Measurements from ENCODE around the gene ELF2.
A peak's percentile ranks its signal among the peaks of the same experiment; 100 is the strongest.
"Not testable (repeated sequence)": the region's sequence is repeated elsewhere in the genome, so short reads cannot be mapped to it uniquely, and the experiment has no call there.

The ELF2 gene

DNA sequence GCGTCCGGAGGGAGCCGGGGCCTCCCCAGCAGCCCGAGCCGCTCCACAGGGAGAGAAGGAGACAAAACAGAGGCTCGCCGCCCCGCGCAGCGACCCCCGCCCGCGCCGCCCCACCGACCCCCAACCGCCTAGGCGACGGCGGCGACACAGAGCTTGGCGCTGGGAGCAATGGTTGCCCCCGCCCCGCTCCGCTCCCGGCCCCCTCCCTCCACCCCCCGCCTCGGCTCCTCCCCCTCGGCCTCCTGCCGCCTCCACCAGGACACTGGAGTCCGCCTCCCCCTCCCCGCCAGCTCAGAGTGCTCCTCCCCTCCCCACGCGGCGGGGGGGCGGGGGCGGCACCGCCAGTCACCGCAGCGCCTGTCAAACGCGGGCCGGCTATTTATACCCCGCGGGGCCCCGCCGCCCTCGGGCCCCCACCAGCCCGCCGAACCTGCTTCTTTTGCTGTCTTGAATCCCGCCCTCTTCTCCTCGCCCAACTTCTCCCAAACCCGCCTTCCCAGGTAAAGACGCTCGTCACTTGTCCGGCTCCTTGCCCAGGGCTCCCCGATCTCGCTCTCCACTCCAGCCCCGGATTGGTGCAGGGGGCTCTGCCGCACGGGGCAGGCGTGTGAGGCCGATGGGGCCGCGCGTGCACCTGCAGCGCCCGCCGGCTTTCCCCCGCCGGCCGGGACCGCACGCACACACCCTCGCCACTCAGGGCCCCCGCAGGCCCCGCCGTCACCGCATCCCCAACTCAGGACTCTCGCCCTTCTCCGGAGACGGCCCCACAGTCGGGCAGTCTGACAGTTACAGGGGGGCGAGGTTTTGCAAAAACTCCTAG is at the start of gene ELF2:
Gene ELF2, minus strand, starts transcription at position 170 of the 820 bp plus-strand sequence. CDS start 39,517 bp downstream, outside the sequence.
- peak; percentile 95 for DNase-seq

DNA sequence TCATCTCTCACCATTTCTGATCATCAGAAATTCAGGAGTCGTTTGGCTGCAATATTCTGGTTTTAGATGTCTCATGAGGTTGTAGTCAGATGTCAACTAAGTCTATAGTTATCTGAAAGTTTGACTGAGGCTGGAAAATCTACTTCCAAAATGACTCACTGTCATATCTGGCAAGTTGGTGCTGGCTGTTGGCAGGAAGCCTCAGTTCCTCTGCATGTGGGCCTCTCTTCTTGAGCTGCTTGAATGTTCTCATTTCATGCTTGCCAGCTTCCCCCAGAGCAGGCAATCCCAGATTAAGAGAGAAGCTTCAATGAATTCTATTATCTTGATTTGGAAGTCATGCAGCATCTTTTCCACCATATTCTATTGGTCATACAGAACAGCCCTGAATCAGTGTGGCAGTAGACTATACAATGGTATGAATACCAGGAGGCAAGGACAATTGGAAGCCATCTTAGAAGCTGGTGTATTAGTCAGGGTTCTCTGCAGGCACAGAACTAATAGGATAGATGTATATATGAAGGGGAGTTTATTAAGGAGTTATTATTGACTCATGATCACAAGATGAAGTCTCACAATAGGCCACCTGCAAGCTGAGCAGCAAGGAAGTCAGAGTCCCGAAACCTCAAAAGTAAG is 46.8 kb upstream of the ELF2 start:
- DNase-seq: no peak

DNA sequence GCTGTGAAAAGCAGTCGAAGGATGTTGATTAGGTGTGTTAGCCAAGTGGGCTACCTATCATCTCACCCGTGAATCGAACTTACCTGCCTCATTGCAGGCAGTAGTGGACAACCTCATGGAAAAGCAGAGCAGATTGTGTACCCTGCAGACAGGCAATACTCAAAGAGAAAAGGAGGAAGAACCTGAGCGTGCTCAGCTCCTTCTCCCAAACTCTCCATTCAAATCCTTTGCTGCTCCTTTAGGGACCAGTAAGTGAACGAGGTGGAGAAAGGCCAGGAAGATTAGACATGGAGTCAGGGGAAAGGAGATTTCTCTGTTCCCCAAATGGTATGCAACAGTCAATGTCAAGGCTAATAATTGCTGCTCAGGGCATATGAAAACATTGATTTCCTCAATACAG is 45.2 kb upstream of the ELF2 start:
- DNase-seq: no peak

DNA sequence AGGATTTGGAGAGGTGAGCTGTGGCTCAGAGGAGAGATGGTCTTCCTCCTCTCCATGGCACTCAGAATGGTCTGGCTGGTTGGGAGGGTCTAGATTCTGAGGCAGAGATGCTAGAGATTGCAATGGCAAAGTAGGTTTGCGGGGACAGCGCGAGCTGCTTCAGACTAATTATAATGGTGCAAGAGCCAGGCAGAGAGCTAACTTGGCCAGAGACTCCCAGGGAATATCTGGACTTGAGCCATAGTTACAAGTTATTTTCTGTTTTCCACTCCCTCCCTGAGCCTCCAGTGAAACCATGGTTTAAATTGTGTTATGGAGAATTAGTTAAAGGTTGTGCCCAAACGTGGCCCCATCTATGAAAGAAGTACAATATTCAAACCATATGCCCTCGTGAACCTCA is 44.7 kb upstream of the ELF2 start:
- no peak for DNase-seq

DNA sequence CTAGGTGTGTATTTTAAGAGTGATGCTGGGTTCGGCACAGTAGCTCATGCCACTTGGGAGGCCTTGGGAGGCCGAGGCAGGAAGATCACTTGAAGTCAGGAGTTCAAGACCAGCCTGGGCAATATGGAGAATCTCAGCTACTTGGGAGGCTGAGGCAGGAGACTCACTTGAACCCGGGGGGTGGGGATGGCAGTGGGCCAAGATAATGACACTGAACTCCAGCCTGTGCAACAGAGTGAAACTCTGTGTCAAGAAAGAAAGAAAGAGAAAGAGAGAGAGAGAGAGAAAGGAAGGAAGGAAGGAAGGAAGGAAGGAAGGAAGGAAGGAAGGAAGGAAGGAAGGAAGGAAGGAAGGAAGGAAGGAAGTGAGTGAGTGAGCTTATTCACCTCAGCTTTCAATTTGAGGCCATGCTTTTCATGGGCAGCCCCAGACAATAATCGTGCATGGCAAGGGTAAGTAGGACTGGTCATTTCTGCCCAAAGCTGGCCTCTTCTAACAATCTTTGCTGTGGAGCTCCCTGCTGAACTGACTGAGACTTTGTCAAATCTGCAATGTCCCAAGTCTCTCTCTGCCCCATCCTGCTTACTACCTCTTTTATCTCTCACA is 42.5 kb upstream of the ELF2 start:
- DNase-seq: no peak

DNA sequence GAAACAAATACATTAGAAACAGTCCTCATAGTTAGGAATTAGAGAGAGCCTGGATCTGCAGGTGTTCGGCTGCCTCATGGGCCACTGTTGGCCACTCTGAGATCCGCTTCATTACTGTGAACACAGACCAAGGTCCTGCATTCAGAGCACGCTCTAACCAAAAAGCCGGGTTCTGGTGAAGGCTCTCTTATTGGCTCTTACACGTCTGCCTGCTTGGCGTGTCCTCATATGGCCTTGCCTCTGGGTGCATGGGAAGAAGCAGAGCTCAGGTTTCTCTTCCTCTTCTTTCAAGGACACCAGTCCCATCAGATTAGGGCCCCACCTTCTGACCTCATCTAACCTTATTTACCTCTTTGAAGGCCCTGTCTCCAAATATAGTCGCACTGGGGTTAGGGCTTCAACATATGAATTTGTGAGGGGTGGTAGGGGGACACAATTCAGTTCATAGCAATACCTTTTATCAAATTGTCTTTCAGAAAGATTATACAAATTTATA is 37.1 kb upstream of the ELF2 start:
- DNase-seq: peak; percentile 10

DNA sequence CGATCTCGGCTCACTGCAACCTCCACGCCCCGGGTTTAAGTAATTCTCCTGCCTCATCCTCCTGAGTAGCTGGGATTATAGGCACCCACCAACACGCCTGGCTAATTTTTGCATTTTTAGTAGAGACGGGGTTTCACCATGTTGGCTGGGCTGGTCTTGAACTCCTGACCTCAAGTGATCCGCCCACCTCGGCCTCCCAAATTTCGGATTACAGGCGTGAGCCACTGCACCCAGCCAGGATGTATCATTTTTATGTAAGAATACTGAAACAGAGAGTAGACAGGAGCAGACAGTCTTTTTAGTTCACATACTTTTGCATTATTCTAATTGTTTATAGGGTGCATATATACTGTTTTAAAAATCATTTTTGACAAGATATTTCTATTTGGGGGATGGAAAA is 36.6 kb upstream of the ELF2 start:
- DNase-seq: not testable (repeated sequence)

DNA sequence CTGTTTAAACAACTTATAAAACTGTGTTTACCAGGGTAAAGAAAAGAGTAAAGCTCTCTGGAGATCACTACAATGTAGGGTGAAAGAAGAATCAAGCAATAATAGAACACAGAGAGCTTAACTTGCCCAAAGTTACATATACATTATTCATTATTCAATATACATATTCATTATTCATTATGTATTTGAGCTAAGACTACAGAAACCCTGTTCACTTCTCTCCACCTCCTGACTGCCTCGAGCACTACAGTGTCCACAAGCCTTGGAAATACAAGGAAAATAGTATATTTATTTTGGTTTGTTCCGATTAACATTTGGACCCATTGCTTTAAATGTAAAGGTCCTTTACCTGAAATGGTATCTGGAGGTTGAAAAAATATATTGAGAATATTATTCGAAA is 35.9 kb upstream of the ELF2 start:
- DNase-seq: no peak

DNA sequence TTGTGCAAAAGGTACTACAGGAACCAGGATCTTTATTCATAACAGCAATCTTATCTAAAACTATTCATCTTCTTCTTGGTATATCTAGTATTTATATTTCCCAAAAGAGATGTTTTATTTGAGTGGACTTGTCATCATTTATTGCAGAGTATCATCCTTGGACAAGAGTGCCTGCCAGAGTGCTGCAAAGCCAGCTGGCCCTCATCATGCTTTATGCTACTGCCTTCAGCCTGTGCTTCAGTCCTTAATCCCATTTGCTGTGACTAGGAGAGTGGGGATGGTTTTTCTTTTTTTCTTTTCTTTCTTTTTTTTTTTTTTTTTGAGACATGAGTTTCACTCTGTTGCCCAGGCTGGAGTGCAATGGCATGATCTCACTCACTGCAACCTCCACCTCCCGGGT is 33.5 kb upstream of the ELF2 start:
- no peak for DNase-seq

DNA sequence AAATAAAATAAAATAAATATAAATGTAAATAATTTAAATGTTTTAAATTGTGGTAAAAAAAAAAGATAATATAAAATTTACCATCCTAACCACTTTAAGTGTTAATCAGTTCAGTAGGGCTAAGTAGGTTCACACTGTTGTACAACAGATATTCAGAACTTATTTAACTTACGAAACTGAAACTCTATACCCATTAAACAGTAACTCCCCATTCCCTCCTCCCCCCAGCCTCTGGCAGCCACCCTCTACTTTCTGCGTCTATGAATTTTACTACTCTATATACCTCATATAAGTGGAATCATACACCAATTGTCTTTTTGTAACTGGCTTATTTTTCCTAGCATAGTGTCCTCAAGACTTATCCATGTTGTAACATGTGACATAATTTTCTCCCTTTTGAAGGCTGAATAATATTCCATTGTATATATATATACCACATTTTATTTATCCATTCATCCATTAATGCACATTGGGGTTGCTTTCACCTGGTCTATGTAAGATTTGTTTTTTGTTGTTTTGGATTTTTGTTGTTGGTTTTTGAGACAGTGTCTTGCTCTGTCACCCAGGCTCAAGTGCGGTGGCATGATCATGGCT is 32.5 kb upstream of the ELF2 start:
- DNase-seq: no peak

DNA sequence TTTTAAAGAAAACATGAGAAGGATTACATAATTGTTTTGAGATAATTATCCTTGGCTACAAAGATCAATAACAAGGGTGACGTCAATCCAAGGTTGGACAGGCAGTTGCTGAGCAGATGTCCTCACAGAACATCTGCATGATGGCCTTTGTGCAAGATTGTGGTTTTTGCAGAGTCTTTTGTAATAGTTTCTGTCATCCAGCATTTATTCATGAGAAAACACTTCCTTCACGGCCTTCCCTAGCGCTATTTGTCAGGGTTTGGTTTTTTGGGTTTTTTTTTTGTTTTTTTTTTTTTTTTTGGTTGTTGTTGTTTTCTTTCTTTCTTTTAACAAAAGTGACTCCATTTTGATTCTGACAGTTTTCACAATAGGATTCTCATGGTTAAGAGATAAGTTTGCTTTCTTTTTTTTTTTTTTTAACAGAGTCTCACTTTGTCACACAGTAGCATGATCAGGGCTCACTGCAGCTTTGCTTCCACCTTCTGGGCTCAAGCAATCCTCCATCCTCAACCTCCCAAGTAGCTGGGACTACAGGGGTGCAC is 31.5 kb upstream of the ELF2 start:
- DNase-seq: peak; percentile 36

DNA sequence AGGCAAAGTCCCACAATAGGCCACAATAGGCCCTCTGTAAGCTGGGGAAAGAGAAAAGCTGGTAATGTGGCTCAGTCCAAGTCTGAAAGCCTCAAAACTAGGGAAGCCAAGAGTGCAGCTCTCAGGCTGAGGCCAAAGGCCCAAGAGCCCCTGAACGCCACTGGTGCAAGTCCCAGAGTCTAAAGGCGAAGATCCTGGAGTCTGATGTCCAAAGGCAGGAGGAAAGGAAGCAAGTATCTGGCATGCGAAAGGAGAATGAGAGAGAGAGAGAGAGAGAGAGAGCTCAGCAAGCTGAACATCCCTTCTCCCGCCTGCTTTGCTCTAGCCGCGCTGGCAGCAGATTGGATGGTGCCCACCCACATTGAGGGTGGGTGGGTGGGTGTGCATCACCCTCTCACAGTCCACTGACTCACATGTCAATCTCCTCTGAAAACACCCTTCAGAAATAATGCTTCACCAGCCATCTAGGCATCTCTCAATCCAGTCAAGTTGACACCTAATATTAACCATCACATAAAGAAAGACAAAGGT is 30.9 kb upstream of the ELF2 start:
- DNase-seq: no peak

DNA sequence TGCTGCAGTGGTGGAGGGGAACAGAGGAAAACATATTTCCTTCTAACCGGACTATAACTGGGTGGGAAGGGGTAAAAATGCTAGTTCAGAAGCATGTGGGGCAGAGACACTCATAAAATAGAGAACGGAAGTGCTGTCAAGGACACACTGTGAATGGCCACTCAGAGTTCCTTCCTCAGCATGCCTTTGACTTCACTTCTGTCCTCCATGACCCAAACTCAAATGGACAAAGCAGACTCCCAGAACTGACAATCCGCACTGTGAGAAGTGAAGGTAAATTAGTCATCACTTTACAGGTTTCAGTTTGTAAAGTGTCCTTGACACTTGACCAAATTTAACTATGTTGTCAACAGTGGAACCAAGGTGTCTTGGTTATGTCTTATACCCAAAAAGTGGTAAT is 30.2 kb upstream of the ELF2 start:
- no peak for DNase-seq

DNA sequence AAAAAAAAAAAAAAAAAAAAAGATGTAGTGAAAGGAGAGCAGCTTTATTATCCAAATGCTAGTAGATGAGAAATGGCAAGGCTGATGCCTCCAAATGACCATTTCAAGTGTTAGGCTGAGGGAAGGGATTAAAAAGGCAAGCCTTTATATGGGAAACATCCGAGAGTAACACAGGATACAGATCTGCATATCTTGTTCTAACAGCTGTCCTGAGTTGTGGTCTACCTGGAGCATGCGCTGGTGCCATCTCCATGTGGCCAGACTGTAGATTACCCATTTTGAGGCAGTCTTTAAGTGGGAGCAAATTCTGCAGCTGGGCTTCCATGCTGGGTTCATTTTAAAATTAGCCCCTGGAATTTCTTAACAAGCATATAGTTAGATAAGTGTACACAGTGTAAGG is 26.0 kb upstream of the ELF2 start:
- DNase-seq: no peak

DNA sequence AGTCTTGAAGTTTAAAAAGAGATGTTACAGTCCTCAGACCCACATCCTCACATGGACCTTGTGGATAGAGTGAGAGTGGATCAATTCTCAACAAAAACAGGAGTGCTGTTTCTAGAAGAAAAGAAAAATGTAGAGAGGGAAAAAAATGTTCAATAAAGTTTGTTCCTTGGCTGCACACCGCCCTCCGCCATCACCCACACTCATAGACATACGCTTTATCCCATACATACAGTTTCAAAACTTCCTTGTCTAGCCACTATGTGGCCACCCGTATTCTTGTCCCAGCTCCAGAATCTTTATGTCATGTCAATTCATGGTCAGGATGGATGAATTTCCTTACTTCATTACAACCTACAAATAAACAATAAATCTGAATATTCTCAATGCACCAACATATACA is 23.5 kb upstream of the ELF2 start:
- DNase-seq: no peak

DNA sequence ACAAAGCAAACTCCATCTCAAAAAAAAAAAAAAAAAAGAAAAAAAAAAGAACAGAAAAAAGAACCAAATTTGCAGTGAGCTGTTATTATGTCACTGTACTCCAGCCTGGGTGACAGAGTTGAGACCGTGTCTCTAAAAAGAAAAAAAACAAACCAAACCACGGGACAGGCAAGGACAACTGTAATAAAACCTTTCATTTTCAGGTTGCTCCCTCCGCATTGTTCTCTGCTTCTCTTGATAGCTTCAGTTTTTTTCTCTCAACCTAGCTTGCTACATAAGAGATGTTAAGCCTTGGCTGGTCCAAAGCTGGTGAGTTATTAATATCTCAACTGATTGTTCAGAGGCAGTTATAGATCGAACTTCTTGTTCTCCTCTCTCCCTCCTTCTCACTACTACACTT is 23.1 kb upstream of the ELF2 start:
- no peak for DNase-seq

DNA sequence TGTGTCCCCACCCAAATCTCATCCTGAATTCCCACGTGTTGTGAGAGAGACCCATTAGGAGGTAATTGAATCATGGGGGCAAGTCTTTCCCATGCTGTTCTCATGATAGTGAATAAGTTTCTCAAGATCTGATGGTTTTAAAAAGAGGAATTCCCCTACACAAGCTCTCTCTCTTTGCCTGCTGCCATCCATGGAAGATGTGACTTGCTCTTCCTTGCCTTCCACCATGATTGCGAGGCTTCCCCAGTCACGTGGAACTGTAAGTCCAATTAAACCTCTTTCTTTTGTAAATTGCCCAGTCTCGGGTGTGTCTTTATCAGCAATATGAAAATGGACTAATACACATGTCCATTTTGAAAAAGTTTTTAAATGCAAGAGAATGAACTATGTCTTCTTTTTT is 20.2 kb upstream of the ELF2 start:
- DNase-seq: not testable (repeated sequence)

DNA sequence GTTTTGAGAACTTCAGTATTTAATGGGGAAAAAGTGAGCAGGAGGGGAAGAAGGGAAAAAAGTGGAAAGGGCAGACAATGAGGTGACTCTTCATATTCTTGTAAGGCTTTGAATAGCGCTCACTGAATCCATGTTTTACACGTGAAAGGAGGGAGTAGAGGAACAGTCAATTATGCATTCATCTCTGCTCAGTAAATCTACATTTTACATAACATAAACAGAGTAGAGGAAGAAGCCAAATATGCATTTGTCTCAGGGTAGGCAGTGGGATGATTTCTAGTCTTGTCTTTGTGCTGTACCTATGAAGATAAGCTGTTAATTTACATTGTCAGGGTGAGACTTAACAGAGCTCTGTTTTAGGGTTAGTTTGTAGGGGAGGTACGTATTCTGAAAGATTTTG is 19.4 kb upstream of the ELF2 start:
- DNase-seq: no peak

DNA sequence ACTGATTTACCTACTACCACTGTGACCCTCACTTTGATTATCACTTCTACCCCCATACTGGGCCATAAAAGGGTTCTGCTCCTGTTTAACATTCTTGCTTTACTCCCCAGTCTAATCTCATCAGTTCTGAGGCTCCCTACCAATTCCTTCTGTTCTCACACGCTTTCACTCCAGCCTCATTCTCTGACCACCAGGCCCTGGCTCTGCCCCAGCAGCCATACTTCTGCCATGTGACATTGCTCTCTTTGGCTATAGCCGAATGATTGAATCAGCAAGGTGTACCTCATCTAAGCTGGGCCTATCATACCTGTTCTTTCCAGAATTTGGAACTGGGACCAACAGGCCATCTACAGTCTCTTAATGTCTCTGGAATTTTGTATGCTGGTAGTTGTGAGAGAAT is 14.4 kb upstream of the ELF2 start:
- no peak for DNase-seq

DNA sequence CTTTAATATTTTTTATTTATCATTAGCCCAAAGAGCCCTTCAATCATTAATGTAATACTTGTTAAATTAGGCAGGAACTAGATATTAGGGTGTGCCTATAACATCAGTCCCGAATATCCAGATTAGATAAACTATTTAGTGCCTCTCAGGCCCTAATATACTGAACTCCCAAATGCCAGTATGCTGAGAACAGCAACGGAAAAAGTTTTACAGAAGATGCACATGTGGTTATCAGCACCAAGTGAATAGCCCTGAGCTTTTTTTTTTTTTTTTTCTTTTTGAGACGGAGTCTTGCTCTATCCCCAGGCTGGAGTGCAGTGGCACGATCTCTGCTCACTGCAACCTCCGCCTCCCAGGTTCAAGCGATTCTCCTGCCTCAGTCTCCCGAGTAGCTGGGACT is 13.0 kb upstream of the ELF2 start:
- DNase-seq: no peak

DNA sequence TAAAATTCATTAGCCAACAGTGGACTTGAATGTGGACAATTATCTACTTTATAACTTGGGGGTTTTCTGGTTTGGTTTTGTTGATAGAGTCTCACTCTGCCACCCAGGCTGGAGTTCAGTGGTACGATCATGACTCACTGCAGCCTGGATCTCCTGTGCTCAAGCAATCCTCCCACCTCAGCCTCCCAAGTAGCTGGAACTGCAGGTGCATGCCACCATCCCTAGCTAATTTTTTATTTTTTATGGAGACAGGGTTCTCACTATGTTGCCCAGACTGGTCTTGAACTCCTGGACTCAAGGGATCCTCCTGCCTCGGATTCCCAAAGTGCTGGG is 12.4 kb upstream of the ELF2 start:
- no peak for DNase-seq

DNA sequence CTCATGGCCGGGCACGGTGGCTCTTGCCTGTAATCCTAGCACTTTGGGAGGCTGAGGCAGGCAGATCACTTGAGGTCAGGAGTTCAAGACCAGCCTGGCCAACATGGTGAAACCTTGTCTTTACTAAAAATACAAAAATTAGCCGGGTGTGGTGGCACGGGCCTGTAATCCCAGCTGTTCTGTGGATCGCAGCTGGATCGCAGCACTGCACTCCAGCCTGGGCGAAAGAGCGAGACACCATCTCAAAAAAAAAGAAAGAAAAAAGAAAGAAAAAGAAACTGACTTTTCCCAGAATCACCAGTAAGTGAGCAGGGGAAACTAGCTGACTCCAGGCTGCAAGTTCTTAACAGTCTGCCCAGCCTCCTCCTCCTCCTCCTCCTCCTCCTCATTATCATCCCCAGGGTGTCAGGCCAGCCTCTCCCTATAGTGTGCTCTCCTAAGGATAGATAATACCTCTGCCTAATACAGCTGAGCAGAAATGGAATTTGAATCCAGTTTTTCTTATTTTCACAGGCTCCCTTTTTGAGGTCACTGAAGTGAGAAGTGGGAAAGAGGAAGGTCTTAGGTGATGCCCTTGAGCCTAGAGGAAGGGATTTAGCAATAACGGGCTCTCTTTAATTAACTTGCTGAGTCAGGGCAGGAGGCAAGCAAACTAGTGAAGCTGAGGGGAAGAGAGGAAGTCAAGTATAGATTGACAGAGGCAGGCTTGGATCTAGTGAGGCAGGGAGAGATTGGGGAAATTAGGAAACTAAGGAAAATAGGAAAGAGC is 11.8 kb upstream of the ELF2 start:
- no peak for DNase-seq

DNA sequence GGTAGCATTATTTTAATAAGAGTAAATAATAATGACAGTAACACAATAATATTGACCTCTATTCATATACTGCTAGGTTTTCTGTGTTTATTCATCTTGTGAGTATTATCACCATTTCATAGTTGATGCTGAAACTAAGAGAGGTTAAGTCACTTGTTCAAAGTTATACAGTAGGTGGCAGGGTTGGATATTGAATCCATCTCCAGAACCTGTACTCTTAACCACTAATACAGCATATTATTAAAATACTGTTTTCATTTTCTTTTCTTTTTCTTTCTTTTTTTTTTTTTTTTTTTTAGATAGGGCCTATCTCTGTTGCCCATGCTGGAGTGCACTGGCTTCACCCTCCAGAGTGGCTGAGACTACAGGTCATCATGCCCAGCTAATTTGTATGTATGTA is 7.1 kb upstream of the ELF2 start:
- DNase-seq: peak; percentile 23
